ENCODE results near the gene NLGN1.

Gene NLGN1

DNA sequence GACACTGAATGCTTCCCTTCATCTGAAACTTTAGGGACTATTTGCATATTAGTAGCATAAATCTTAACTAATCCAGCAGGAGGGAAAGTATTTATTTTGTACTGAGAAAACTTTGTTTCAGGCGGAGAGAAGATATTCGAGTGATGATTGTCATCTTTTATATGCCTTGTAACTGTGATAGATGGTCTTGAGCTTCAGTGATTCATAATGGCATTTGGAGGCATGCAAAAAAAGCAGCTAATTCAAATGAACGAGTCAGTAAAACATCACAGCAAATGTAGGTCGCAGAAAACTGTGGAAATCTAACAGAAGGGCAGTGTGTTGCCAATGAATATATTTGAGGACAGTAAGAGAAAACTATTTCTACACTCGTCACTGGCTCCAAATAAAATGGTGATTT is 817.9 kb downstream of the NLGN1 start:
- no peak for DNase-seq (ENCODE audit: low read depth)
- H3K4me3 ChIP-seq (replicated peaks; ENCODE audit: low read depth, low read length) = no peak overlapping the region
- TF ChIP-seq, protein P1, sequence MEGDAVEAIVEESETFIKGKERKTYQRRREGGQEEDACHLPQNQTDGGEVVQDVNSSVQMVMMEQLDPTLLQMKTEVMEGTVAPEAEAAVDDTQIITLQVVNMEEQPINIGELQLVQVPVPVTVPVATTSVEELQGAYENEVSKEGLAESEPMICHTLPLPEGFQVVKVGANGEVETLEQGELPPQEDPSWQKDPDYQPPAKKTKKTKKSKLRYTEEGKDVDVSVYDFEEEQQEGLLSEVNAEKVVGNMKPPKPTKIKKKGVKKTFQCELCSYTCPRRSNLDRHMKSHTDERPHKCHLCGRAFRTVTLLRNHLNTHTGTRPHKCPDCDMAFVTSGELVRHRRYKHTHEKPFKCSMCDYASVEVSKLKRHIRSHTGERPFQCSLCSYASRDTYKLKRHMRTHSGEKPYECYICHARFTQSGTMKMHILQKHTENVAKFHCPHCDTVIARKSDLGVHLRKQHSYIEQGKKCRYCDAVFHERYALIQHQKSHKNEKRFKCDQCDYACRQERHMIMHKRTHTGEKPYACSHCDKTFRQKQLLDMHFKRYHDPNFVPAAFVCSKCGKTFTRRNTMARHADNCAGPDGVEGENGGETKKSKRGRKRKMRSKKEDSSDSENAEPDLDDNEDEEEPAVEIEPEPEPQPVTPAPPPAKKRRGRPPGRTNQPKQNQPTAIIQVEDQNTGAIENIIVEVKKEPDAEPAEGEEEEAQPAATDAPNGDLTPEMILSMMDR (IDR thresholded peaks at IDR 0.05; ENCODE audit: low read length, missing control alignments) = no peak

DNA sequence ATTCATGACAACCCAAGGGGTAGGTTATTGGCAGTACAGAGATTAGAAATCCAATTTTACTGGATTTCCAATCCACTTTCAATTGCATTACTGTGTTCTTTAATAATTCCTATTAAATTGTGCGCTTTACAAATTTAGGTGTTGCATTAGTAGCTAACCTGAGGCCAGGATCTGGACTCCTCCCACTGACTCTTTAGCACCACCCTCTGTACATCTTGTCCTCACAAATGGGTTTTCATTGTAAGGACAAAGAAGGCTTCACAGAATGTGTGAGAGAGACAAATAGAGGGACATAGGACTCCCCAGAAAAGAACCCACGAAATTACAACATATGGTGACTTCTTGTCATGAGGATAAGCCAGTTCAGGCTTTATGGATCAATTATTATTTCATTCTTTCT is 818.5 kb downstream of the NLGN1 start:
- DNase-seq (ENCODE audit: low read depth) = no peak
- no peak overlapping the region for H3K4me3 ChIP-seq (replicated peaks; ENCODE audit: low read depth, low read length)
- TF ChIP-seq, protein P1 (IDR thresholded peaks at IDR 0.05; ENCODE audit: low read length, missing control alignments) = no peak

DNA sequence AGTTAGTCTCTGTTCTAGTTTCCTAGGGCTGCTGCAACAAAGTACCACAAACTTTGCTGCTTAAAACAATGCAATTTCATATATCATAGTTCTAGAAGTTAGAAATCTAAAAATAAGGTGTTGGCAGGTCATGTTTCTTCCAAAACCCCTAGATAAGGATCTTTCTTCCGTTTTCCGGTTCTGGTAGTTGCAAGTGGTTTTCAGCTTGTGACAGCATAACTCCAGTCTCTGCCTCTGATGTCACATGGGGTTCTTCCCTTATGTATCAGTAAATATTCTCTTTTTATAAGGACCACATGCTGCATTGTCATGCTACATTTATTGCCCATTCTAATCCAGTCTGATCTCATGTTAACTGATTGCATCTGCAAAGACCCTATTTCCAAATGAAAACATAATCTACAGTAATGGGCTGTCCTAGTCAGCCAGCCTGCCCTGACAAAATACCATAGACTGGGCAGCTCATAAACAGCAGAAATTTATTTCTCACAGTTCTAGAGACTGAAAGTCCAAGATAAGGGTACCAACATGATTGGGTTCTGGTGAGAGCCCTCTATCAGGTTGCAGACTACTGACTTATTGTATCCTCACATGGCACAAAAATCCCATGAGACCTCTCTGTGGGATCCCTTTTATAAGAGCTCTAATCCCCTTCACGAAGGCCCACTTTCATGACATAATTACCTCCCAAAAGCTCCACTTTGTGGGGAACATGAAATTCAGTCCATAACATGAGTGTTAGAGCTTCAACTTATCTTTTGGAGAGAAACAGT is 819.6 kb downstream of the NLGN1 start:
- no peak for DNase-seq (ENCODE audit: low read depth)
- H3K4me3 ChIP-seq (replicated peaks; ENCODE audit: low read depth, low read length) = no peak overlapping the region

DNA sequence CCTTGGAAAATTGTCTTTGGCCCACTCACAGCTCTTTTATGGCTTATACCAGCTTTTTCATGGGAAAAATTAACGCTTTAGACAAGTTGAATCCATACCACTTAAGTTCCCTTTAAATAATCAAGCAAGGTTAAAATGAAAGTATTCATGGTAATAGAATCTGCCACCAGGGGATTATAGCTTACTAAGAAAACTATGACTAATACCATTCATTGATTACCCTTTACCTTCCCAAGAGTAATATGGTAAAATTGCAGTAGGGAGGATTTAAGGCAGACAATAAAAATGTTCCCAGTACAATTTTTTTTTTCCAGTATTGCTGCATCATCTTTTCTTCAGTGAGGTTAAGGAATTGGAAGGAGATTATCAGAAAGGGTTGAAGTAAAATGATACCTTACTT is 820.5 kb downstream of the NLGN1 start:
- H3K4me3 ChIP-seq (replicated peaks; ENCODE audit: low read depth, low read length) = no peak overlapping the region
- no peak for DNase-seq (ENCODE audit: low read depth)
- TF ChIP-seq, protein P1 (IDR thresholded peaks at IDR 0.05; ENCODE audit: low read length, missing control alignments) = no peak

More for the DNA sequence above, 819.6 kb downstream of the NLGN1 start:
- TF ChIP-seq, protein P1 (IDR thresholded peaks at IDR 0.05; ENCODE audit: low read length, missing control alignments) = no peak

DNA sequence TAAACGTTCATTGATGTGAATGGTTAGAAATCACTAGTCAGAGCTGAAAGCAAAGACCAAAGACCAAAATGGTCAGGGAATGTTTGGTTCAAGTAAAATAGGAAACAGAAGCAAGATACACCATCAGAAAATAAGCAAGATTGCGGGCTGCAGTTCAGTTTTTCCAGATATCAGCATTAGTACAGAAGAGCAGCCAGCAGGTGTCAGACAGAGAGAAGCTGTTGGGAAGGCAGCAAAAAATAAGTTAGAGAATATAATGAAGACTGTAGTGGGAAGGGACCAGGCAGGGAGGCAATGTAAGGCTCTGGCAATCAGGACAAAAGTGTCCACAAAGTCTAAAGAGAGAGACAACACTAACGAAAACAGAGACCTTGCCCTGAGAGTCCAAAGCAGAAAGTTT is 822.2 kb downstream of the NLGN1 start:
- no peak for DNase-seq (ENCODE audit: low read depth)
- no peak overlapping the region for H3K4me3 ChIP-seq (replicated peaks; ENCODE audit: low read depth, low read length)
- TF ChIP-seq, protein P1 (IDR thresholded peaks at IDR 0.05; ENCODE audit: low read length, missing control alignments) = no peak

DNA sequence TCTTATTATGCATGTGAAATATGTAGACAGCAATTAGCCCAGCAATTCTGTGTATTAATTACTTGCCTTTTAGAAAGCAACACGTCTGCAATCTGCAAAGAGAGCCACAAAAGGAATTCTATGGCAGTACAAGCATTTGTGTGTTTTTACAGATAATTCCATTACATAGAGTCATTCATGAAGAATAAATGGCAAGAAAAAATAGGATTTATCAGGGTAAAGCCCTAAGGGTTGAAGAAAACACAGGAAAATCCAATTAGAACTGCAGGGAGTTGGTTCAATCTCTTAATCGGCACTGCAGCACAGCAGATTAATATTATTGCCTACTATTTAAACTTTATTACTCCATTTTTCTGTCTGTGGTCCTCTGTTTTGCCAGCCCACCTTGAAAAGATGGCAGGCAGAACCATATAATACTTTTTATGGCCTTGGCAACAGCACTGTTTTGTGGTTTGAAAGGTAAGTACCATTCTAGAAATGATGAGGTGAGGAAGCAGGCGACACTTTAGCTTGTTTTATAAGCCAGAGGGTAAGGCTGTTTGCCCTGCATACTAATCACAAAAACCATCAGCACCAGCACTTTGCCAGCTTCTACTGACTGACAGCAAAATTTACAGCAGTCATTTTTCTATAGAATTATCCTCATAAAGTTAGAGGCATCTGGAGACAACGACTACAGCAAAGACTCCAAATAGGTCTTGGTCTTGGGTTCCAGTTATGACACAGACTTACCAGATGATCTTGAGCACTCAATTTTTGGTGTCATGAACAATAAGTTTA is 823.4 kb downstream of the NLGN1 start:
- no peak for DNase-seq (ENCODE audit: low read depth)
- H3K4me3 ChIP-seq (replicated peaks; ENCODE audit: low read depth, low read length) = no peak overlapping the region
- TF ChIP-seq, protein P1 (IDR thresholded peaks at IDR 0.05; ENCODE audit: low read length, missing control alignments) = no peak

All from fibroblast of pulmonary artery (primary cell).